Body of pancreas (tissue), 4 donors: Measurements from ENCODE around the gene SLC38A3. TPM values are rescaled to one million over a fixed set of nuclear protein-coding genes. Genes with fewer than 3 reads are reported as not detected.

ENCODE experiments used
- ATAC-seq: fragments of 150-250 bp; one replicate; pipeline ENCODE4 v1.9.1; 2016
- DNase-seq, 4 donors: peaks; one replicate each; pipeline ENCODE4 v3.0.0-alpha.2; 2019
- H3K27ac ChIP-seq, 4 donors: fragments of 200-600 bp; sonication (generic); 1 replicate in 3 of 4; 2 replicates in 1 of 4; pipeline versions ENCODE4 v1.5.1 to v1.6.1; 2016 to 2019; ENCODE audit warnings: mild to moderate bottlenecking in 1 of 4, mixed read lengths in 1 of 4, moderate library complexity in 1 of 4
- H3K27me3 ChIP-seq, 2 donors: fragments of 200-600 bp; sonication (generic); one replicate each; pipeline ENCODE4 v1.6.0; 2016; ENCODE audit warnings: mild to moderate bottlenecking in 1 of 2
- H3K36me3 ChIP-seq, 2 donors: fragments of 200-600 bp; sonication (generic); replicated peaks in 1 of 2; 2 replicates each; pipeline ENCODE4 v1.5.1; 2016; ENCODE audit warnings: low read depth in 2 of 2; ENCODE audit not compliant: insufficient read depth in 1 of 2
- H3K4me1 ChIP-seq: fragments of 200-600 bp; sonication (generic); one replicate; pipeline ENCODE4 v1.6.0; 2016
- H3K4me3 ChIP-seq, 2 donors: fragments of 200-600 bp; sonication (generic); 1 replicate in 1 of 2; 2 replicates in 1 of 2; pipeline ENCODE4 v1.5.1; 2016 to 2019
- H3K9me3 ChIP-seq, 3 donors: fragments of 200-600 bp; sonication (generic); 1 replicate in 2 of 3; 2 replicates in 1 of 3; pipeline ENCODE4 v1.5.1; 2016
- POLR2A ChIP-seq, 3 donors: fragments of 450-650 bp; IDR thresholded peaks; one replicate each; pipeline ENCODE4 v1.6.1; 2016; ENCODE audit warnings: antibody characterized with exemption in 3 of 3, mild to moderate bottlenecking in 2 of 3
- WGBS, 2 donors: methylation state at CpG; one replicate each; pipeline ENCODE4 v1.1.5; 2017; 5-methylcytosine and 5-hydroxymethylcytosine counted together
- intact Hi-C: fragments of 100-400 bp; cut with DNase I; formaldehyde crosslinking; loops from one replicate; pipeline ENCODE4 v1.15.1; 2023
- total RNA-seq, 2 donors: library from RNA; depleted of rRNA; stranded (reverse); fragments of >200 nt; gene quantifications; one replicate each; pipeline ENCODE4 v1.1.0, GENCODE V29; 2016
- TF ChIP-seq, protein P1 (sequence below), 7 experiments: fragments of 450-650 bp in 4 of 7; fragments of 200-600 bp in 3 of 7; sonication (generic) in 3 of 7; IDR thresholded peaks; one replicate each; pipeline ENCODE4 v1.5.1; 2016 to 2019; ENCODE audit warnings: antibody characterized with exemption in 7 of 7

The SLC38A3 gene
- total RNA-seq, 2 donors from 2014 or later = 4.6 to 48.0 TPM

GRCh38 chr3:50172626-50173220 is 32.3 kb upstream of the SLC38A3 start:
- no peaks in the 10 kb centered on the region for H3K9me3 ChIP-seq
- no peak overlapping the region for H3K4me3 ChIP-seq
- ATAC-seq = no peak
- DNase-seq = no peak
- no peak overlapping the region for H3K27ac ChIP-seq
- no peak for TF ChIP-seq POLR2A (IDR thresholded peaks at IDR 0.05)
- TF ChIP-seq, protein P1, sequence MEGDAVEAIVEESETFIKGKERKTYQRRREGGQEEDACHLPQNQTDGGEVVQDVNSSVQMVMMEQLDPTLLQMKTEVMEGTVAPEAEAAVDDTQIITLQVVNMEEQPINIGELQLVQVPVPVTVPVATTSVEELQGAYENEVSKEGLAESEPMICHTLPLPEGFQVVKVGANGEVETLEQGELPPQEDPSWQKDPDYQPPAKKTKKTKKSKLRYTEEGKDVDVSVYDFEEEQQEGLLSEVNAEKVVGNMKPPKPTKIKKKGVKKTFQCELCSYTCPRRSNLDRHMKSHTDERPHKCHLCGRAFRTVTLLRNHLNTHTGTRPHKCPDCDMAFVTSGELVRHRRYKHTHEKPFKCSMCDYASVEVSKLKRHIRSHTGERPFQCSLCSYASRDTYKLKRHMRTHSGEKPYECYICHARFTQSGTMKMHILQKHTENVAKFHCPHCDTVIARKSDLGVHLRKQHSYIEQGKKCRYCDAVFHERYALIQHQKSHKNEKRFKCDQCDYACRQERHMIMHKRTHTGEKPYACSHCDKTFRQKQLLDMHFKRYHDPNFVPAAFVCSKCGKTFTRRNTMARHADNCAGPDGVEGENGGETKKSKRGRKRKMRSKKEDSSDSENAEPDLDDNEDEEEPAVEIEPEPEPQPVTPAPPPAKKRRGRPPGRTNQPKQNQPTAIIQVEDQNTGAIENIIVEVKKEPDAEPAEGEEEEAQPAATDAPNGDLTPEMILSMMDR (IDR thresholded peaks at IDR 0.05) = no peak
- no peaks in the 10 kb centered on the region for H3K27me3 ChIP-seq
- no peaks in the 10 kb centered on the region for H3K36me3 ChIP-seq
- H3K4me1 ChIP-seq = peaks cover 30% of the 10 kb centered on the region
- intact Hi-C loops = no loop called here
- WGBS, 2 donors = 72 to 97% methylated on average over 4 to 8 of the region's 8 CpGs

DNA sequence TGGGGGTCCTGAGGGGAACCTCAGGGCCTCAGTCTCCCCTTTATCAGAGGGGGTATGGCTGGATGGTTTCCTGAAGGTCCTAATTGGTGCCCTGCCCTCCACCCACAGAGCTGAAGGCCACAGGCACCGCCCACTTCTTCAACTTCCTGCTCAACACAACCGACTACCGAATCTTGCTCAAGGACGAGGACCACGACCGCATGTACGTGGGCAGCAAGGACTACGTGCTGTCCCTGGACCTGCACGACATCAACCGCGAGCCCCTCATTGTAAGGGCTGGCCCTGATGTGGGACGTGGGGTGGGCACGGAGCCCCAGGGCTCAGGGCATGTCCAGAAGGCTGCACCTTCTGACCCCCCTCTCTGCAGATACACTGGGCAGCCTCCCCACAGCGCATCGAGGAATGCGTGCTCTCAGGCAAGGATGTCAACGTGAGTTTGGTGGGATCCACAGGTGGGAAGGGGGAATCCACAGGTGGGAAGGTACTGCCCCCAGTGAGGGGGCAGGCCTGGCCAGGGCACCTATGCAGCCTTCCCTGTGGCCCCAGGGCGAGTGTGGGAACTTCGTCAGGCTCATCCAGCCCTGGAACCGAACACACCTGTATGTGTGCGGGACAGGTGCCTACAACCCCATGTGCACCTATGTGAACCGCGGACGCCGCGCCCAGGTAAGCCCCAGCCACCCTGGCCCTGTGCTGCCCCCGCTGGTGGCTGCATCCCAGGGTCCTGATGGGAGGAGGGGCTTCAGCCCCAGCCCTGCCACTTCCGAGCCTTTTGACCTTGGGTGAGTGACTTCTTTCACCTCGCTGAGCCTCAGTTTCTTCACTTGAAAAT is 31.2 kb upstream of the SLC38A3 start:
- ATAC-seq (no peak), DNase-seq (no peak)
- Histone ChIP-seq H3K4me1 (peaks cover 31% of the 10 kb centered on the region), H3K9me3 (no peaks in the 10 kb centered on the region), H3K27ac (no peak overlapping the region), H3K27me3 (no peaks in the 10 kb centered on the region), H3K36me3 (no peaks in the 10 kb centered on the region), H3K4me3 (no peak overlapping the region)
- TF ChIP-seq POLR2A (IDR thresholded peaks at IDR 0.05) = no peak
- TF ChIP-seq, protein P1 (IDR thresholded peaks at IDR 0.05) = no peak
- 83 to 90% methylated on average over 16 to 29 of the region's 29 CpGs for WGBS, 2 donors
- intact Hi-C loops = no loop called here

DNA sequence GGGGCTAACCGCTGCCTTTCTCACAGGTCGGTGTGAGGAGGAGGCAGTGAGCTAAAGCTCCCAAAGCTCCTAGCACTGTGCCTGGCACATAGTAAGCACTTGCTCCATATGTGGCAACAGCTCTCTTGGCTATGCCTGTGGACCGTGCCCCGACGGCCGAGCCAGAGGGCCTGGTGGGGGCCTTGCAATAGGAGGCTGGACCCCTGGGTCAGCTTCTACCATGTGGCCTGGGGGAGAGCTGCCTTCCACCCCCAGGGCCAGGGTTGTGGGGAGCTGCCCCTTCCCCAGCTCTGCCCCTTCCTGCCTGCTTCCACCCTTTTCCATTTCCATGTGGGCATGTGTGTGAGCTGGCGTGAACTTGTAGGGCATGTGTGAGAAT is 30.6 kb upstream of the SLC38A3 start:
- H3K27me3 ChIP-seq = no peaks in the 10 kb centered on the region
- no peak overlapping the region for H3K4me3 ChIP-seq
- peaks cover 37% of the 10 kb centered on the region for H3K4me1 ChIP-seq
- 95% methylated on average over 4 of the region's 7 CpGs; no CpG with 5 or more reads in 1 of the 2 donors for WGBS, 2 donors
- DNase-seq = no peak
- intact Hi-C loops = no loop called here
- ATAC-seq = no peak
- TF ChIP-seq, protein P1 (IDR thresholded peaks at IDR 0.05) = no peak
- no peak for TF ChIP-seq POLR2A (IDR thresholded peaks at IDR 0.05)
- no peak overlapping the region for H3K27ac ChIP-seq
- H3K9me3 ChIP-seq = no peaks in the 10 kb centered on the region
- no peaks in the 10 kb centered on the region for H3K36me3 ChIP-seq

GRCh38 chr3:50174947-50175524 is 30.0 kb upstream of the SLC38A3 start:
- no peak for DNase-seq
- H3K27me3 ChIP-seq = no peaks in the 10 kb centered on the region
- TF ChIP-seq, protein P1 (IDR thresholded peaks at IDR 0.05) = no peak
- no peak for TF ChIP-seq POLR2A (IDR thresholded peaks at IDR 0.05)
- no peak overlapping the region for H3K4me3 ChIP-seq
- no peaks in the 10 kb centered on the region for H3K36me3 ChIP-seq
- intact Hi-C loops = no loop called here
- ATAC-seq = no peak
- 85 to 92% methylated on average over 7 to 16 of the region's 17 CpGs for WGBS, 2 donors
- peaks cover 42% of the 10 kb centered on the region for H3K4me1 ChIP-seq
- no peaks in the 10 kb centered on the region for H3K9me3 ChIP-seq
- H3K27ac ChIP-seq = no peak overlapping the region
